ENCODE measurements around the gene HLA-DOA. TPM values are rescaled to one million over a fixed set of nuclear protein-coding genes. Genes with fewer than 3 reads are reported as not detected.

Gene HLA-DOA
- total RNA-seq, 1 donor from 2014 or later = 5.0 TPM

GRCh38 chr6:32967151-32968091 lies 42.0 kb downstream of the HLA-DOA start:
- DNase-seq (ENCODE audit: low spot score) = no peak

GRCh38 chr6:32964776-32965175 lies 44.6 kb downstream of the HLA-DOA start:
- DNase-seq (ENCODE audit: low spot score) = no peak

- no peak for DNase-seq (ENCODE audit: low spot score)
Observed at GRCh38 chr6:32963866-32964265, 45.5 kb downstream of the HLA-DOA start.

- no peak for DNase-seq (ENCODE audit: low spot score)
Observed at GRCh38 chr6:32962213-32962826, 47.1 kb downstream of the HLA-DOA start.

GRCh38 chr6:32960563-32960962 lies 48.8 kb downstream of the HLA-DOA start:
- no peak for DNase-seq (ENCODE audit: low spot score)

GRCh38 chr6:32956176-32956575 lies 53.2 kb downstream of the HLA-DOA start:
- DNase-seq (ENCODE audit: low spot score) = no peak

- DNase-seq (ENCODE audit: low spot score) = no peak
Observed at GRCh38 chr6:32954986-32955802, 54.2 kb downstream of the HLA-DOA start.

GRCh38 chr6:32954267-32954666 lies 55.1 kb downstream of the HLA-DOA start:
- no peak for DNase-seq (ENCODE audit: low spot score)

Other genes starting within 250 kb of the HLA-DOA start
- gene HLA-DQB2, start 246.1 kb downstream of the HLA-DOA start, total RNA-seq = 3.0 TPM
- gene HLA-DOB, start 192.6 kb downstream of the HLA-DOA start, total RNA-seq = not detected
- gene TAP2, start 170.9 kb downstream of the HLA-DOA start, total RNA-seq = 45.8 TPM
- gene PSMB8, start 165.5 kb downstream of the HLA-DOA start, total RNA-seq = 46.4 TPM
- 41.6 TPM for gene TAP1, start 155.9 kb downstream of the HLA-DOA start, total RNA-seq
- gene PSMB9, start 155.4 kb downstream of the HLA-DOA start, total RNA-seq = 28.9 TPM
- gene HLA-DMB, start 68.6 kb downstream of the HLA-DOA start, total RNA-seq = 12.3 TPM
- gene HLA-DMA, start 56.5 kb downstream of the HLA-DOA start, total RNA-seq = 42.9 TPM
- 132 TPM for gene BRD2, start 41.0 kb downstream of the HLA-DOA start, total RNA-seq
- 82.5 TPM for gene HLA-DPA1, start 64.1 kb upstream of the HLA-DOA start, total RNA-seq
- 52.5 TPM for gene HLA-DPB1, start 66.4 kb upstream of the HLA-DOA start, total RNA-seq
- 0.67 TPM for gene COL11A2, start 182.9 kb upstream of the HLA-DOA start, total RNA-seq
- gene RXRB, start 191.1 kb upstream of the HLA-DOA start, total RNA-seq = 35.8 TPM
- gene SLC39A7, start 191.3 kb upstream of the HLA-DOA start, total RNA-seq = 109 TPM
- 5.3 TPM for gene HSD17B8, start 195.1 kb upstream of the HLA-DOA start, total RNA-seq
- 32.6 TPM for gene RING1, start 198.9 kb upstream of the HLA-DOA start, total RNA-seq